GM21528 (cell line): ENCODE results near the gene POLR1E.
A peak's percentile ranks its signal among the peaks of the same experiment; 100 is the strongest.
"Not testable (repeated sequence)": the region's sequence is repeated elsewhere in the genome, so short reads cannot be mapped to it uniquely, and the experiment has no call there.

Experiments used
- ATAC-seq: cut with Tn5 transposase; IDR thresholded peaks from one replicate; pipeline ENCODE4 v1.9.1; 2021; ENCODE audit warnings: mild to moderate bottlenecking, moderate library complexity; ENCODE audit not compliant: unreplicated experiment, low FRiP score

Gene POLR1E

GRCh38 chr9:37464426-37465248 lies 21.1 kb upstream of the POLR1E start:
- ATAC-seq: peak; percentile 46

- peak; percentile 75 for ATAC-seq
Observed at GRCh38 chr9:37465249-37466036, 20.3 kb upstream of the POLR1E start, which contains the start of gene ZBTB5. TSS of gene ZBTB5 (minus strand) at chr9:37465450. CDS start at chr9:37442551, 22,899 bp downstream.

GRCh38 chr9:37466037-37466709 lies 19.6 kb upstream of the POLR1E start:
- ATAC-seq: peak; percentile 12

GRCh38 chr9:37467530-37467929 lies 18.2 kb upstream of the POLR1E start:
- ATAC-seq: not testable (repeated sequence)

GRCh38 chr9:37468620-37469019 lies 17.1 kb upstream of the POLR1E start:
- ATAC-seq: no peak

- no peak for ATAC-seq
Observed at GRCh38 chr9:37471942-37472684, 13.6 kb upstream of the POLR1E start.

GRCh38 chr9:37473982-37474381 lies 11.8 kb upstream of the POLR1E start:
- not testable (repeated sequence) for ATAC-seq

- no peak for ATAC-seq
Observed at GRCh38 chr9:37474438-37474837, 11.3 kb upstream of the POLR1E start.

- no peak for ATAC-seq
Observed at GRCh38 chr9:37476930-37477329, 8.8 kb upstream of the POLR1E start.

- ATAC-seq: not testable (repeated sequence)
Observed at GRCh38 chr9:37477443-37477842, 8.3 kb upstream of the POLR1E start.

- ATAC-seq: not testable (repeated sequence)
Observed at GRCh38 chr9:37477987-37478619, 7.6 kb upstream of the POLR1E start.

GRCh38 chr9:37480759-37481158 lies 5.0 kb upstream of the POLR1E start:
- ATAC-seq: no peak

- no peak for ATAC-seq
Observed at GRCh38 chr9:37486256-37486615, 488 bp downstream of the POLR1E start.

GRCh38 chr9:37486616-37487548 lies 1.1 kb downstream of the POLR1E start:
- no peak for ATAC-seq

- ATAC-seq: no peak
Observed at GRCh38 chr9:37491939-37492338, 6.2 kb downstream of the POLR1E start.

GRCh38 chr9:37495571-37495970 lies 9.8 kb downstream of the POLR1E start:
- ATAC-seq: no peak

GRCh38 chr9:37496020-37496419 lies 10.3 kb downstream of the POLR1E start:
- ATAC-seq: no peak

- ATAC-seq: no peak
Observed at GRCh38 chr9:37497320-37497719, 11.6 kb downstream of the POLR1E start.

- no peak for ATAC-seq
Observed at GRCh38 chr9:37498457-37498856, 12.7 kb downstream of the POLR1E start.
